NK-92 treated with Interleukin-12 subunit alpha and Interleukin-12 subunit beta, amount 100 ng/mL, for 24 hours (cell line): Measurements from ENCODE around the gene ALCAM.
"Not testable (repeated sequence)": the region's sequence is repeated elsewhere in the genome, so short reads cannot be mapped to it uniquely, and the experiment has no call there.

ENCODE experiments used
- DNase-seq: peaks from one replicate; lab custom pipeline; 2025; lab: John Stamatoyannopoulos, UW

ALCAM gene

GRCh38 chr3:105388176-105388575 is 21.5 kb downstream of the ALCAM start:
- no peak for DNase-seq

- not testable (repeated sequence) for DNase-seq
Observed at GRCh38 chr3:105389759-105390158, 23.1 kb downstream of the ALCAM start.

GRCh38 chr3:105392598-105392997 is 25.9 kb downstream of the ALCAM start:
- not testable (repeated sequence) for DNase-seq

GRCh38 chr3:105394177-105394576 is 27.5 kb downstream of the ALCAM start:
- DNase-seq: no peak

- no peak for DNase-seq
Observed at GRCh38 chr3:105397974-105398373, 31.3 kb downstream of the ALCAM start.

- DNase-seq: no peak
Observed at GRCh38 chr3:105398437-105398836, 31.7 kb downstream of the ALCAM start.

- DNase-seq: no peak
Observed at GRCh38 chr3:105399062-105399461, 32.4 kb downstream of the ALCAM start.

- no peak for DNase-seq
Observed at GRCh38 chr3:105399611-105400010, 32.9 kb downstream of the ALCAM start.

GRCh38 chr3:105401254-105401653 is 34.5 kb downstream of the ALCAM start:
- DNase-seq: no peak

- DNase-seq: no peak
Observed at GRCh38 chr3:105401691-105402149, 35.0 kb downstream of the ALCAM start.

GRCh38 chr3:105402287-105402801 is 35.6 kb downstream of the ALCAM start:
- DNase-seq: no peak

GRCh38 chr3:105403034-105403433 is 36.3 kb downstream of the ALCAM start:
- not testable (repeated sequence) for DNase-seq

GRCh38 chr3:105406268-105406667 is 39.6 kb downstream of the ALCAM start:
- DNase-seq: no peak

- DNase-seq: no peak
Observed at GRCh38 chr3:105409364-105409763, 42.7 kb downstream of the ALCAM start.

- DNase-seq: no peak
Observed at GRCh38 chr3:105413343-105413887, 46.7 kb downstream of the ALCAM start.

- DNase-seq: no peak
Observed at GRCh38 chr3:105414841-105415240, 48.1 kb downstream of the ALCAM start.

- no peak for DNase-seq
Observed at GRCh38 chr3:105415951-105416350, 49.2 kb downstream of the ALCAM start.

- no peak for DNase-seq
Observed at GRCh38 chr3:105417525-105418289, 51.0 kb downstream of the ALCAM start.

- no peak for DNase-seq
Observed at GRCh38 chr3:105422645-105423044, 55.9 kb downstream of the ALCAM start.

- DNase-seq: no peak
Observed at GRCh38 chr3:105423397-105423796, 56.7 kb downstream of the ALCAM start.

GRCh38 chr3:105424412-105425152 is 57.9 kb downstream of the ALCAM start:
- no peak for DNase-seq

- no peak for DNase-seq
Observed at GRCh38 chr3:105425153-105425502, 58.4 kb downstream of the ALCAM start.

- DNase-seq: no peak
Observed at GRCh38 chr3:105427332-105427731, 60.6 kb downstream of the ALCAM start.
